ENCODE data around the gene CSRP1.

GRCh38 chr1:201481004-201481380 lies 25.9 kb downstream of the CSRP1 start:
- TF ChIP-seq CTCF (IDR thresholded peaks at IDR 0.05; ENCODE audit: insufficient read depth, low read length): no peak
- no peak for TF ChIP-seq POLR2AphosphoS5 (IDR thresholded peaks at IDR 0.05; ENCODE audit: low read depth)
- TF ChIP-seq REST (IDR thresholded peaks at IDR 0.05; ENCODE audit: insufficient replicate concordance, low read depth): no peak
- no peak for TF ChIP-seq GABPA (IDR thresholded peaks at IDR 0.05; ENCODE audit: low read depth)

All from HL-60 (cell line).